WTC11 (cell line): ENCODE data around the gene DIO3. TPM values are rescaled to one million over a fixed set of nuclear protein-coding genes. Genes with fewer than 3 reads are reported as not detected.

Experiments used
- ATAC-seq: fragments of 200-7000 bp; cut with Tn5 transposase; 2 replicates; pipeline ENCODE4 v1.10.0; 2021; ENCODE audit warnings: mild to moderate bottlenecking, moderate library complexity
- CTCF ChIA-PET: fragments of 300-600 bp; sonication (Branson Sonifier 250); formaldehyde crosslinking; loops from one replicate; lab custom pipeline; 2021; ENCODE audit warnings: antibody characterized with exemption; lab: Charles Lee
- POLR2A ChIA-PET: fragments of 350-600 bp; sonication (Branson Sonifier 250); formaldehyde crosslinking; loops from one replicate; lab custom pipeline; 2021; ENCODE audit warnings: antibody characterized with exemption; lab: Charles Lee
- DNase-seq: peaks from one replicate; pipeline ENCODE4 v3.0.0; 2021; ENCODE audit warnings: low spot score
- H3K27ac Mint-ChIP-seq: 2 replicates; pipeline ENCODE4 v1.8.0; 2021; ENCODE audit warnings: mixed read lengths
- H3K27me3 Mint-ChIP-seq: 2 replicates; pipeline ENCODE4 v1.8.0; 2021; ENCODE audit warnings: low read depth, mild to moderate bottlenecking, moderate library complexity, mixed read lengths
- H3K36me3 Mint-ChIP-seq: 2 replicates; pipeline ENCODE4 v1.8.0; 2021; ENCODE audit warnings: mixed read lengths
- H3K4me1 Mint-ChIP-seq: 2 replicates; pipeline ENCODE4 v1.8.0; 2022; ENCODE audit warnings: mixed read lengths
- H3K4me3 Mint-ChIP-seq: 2 replicates; pipeline ENCODE4 v1.8.0; 2021; ENCODE audit warnings: mild to moderate bottlenecking, moderate library complexity, mixed read lengths
- H3K9me3 Mint-ChIP-seq: 2 replicates; pipeline ENCODE4 v1.8.0; 2021; ENCODE audit warnings: mixed read lengths
- AR ChIP-seq: fragments of 250-450 bp; sonication (Bioruptor Pico); IDR thresholded peaks from 2 replicates; pipeline ENCODE4 v1.9.0; 2021; ENCODE audit warnings: mild to moderate bottlenecking
- CREM ChIP-seq: sonication (generic); formaldehyde crosslinking; IDR thresholded peaks from 2 replicates; pipeline ENCODE4 v1.8.1; 2022; ENCODE audit warnings: mild to moderate bottlenecking, missing genetic modification reagents, moderate library complexity
- EMX1 ChIP-seq: fragments of 250-450 bp; sonication (Bioruptor Pico); IDR thresholded peaks from 2 replicates; pipeline ENCODE4 v1.8.0; 2021; ENCODE audit warnings: mild to moderate bottlenecking
- IRF1 ChIP-seq: sonication (generic); formaldehyde crosslinking; IDR thresholded peaks from 2 replicates; pipeline ENCODE4 v1.8.0; 2023; ENCODE audit warnings: missing genetic modification reagents
- IRF2 ChIP-seq: sonication (generic); formaldehyde crosslinking; IDR thresholded peaks from 2 replicates; pipeline ENCODE4 v1.8.0; 2022; ENCODE audit warnings: low read depth, missing genetic modification reagents, borderline replicate concordance
- NFATC4 ChIP-seq: fragments of 250-450 bp; sonication (Bioruptor Pico); IDR thresholded peaks from 2 replicates; pipeline ENCODE4 v1.9.0; 2021; ENCODE audit warnings: mild to moderate bottlenecking
- NFE2L1 ChIP-seq: sonication (generic); formaldehyde crosslinking; IDR thresholded peaks from 2 replicates; pipeline ENCODE4 v1.8.1; 2023; ENCODE audit warnings: missing genetic modification reagents
- OVOL2 ChIP-seq: fragments of 250-450 bp; sonication (Bioruptor Pico); IDR thresholded peaks from 2 replicates; pipeline ENCODE4 v1.9.0; 2021; ENCODE audit warnings: mild to moderate bottlenecking, borderline replicate concordance
- RELA ChIP-seq: sonication (generic); formaldehyde crosslinking; IDR thresholded peaks from 2 replicates; pipeline ENCODE4 v1.8.1; 2022; ENCODE audit warnings: missing genetic modification reagents, mild to moderate bottlenecking, borderline replicate concordance
- SMAD4 ChIP-seq: sonication (generic); formaldehyde crosslinking; IDR thresholded peaks from 2 replicates; pipeline ENCODE4 v1.8.0; 2022; ENCODE audit warnings: mild to moderate bottlenecking, missing genetic modification reagents
- TP53 ChIP-seq: sonication (generic); formaldehyde crosslinking; IDR thresholded peaks from 2 replicates; pipeline ENCODE4 v1.8.1; 2023; ENCODE audit warnings: mild to moderate bottlenecking, missing genetic modification reagents
- USF2 ChIP-seq: sonication (generic); formaldehyde crosslinking; IDR thresholded peaks from 2 replicates; pipeline ENCODE4 v1.8.1; 2023; ENCODE audit warnings: mild to moderate bottlenecking, missing genetic modification reagents, moderate library complexity
- ZBTB43 ChIP-seq: sonication (generic); formaldehyde crosslinking; IDR thresholded peaks from 2 replicates; pipeline ENCODE4 v1.8.1; 2023; ENCODE audit warnings: mild to moderate bottlenecking, missing genetic modification reagents
- ZMAT4 ChIP-seq: fragments of 250-450 bp; sonication (Bioruptor Pico); IDR thresholded peaks from 2 replicates; pipeline ENCODE4 v1.9.0; 2021; ENCODE audit warnings: mild to moderate bottlenecking
- ZNF423 ChIP-seq: fragments of 250-450 bp; sonication (Bioruptor Pico); IDR thresholded peaks from 2 replicates; pipeline ENCODE4 v2.1.2; 2022; ENCODE audit warnings: mild to moderate bottlenecking, moderate library complexity
- ZNF425 ChIP-seq: fragments of 250-450 bp; sonication (Bioruptor Pico); conservative IDR thresholded peaks from 2 replicates; pipeline ENCODE4 v1.9.0; 2021; ENCODE audit warnings: mild to moderate bottlenecking
- ZNF512 ChIP-seq: sonication (generic); formaldehyde crosslinking; IDR thresholded peaks from 2 replicates; pipeline ENCODE4 v1.8.1; 2022; ENCODE audit warnings: missing genetic modification reagents, borderline replicate concordance
- ZNF671 ChIP-seq: fragments of 250-450 bp; sonication (Bioruptor Pico); IDR thresholded peaks from 2 replicates; pipeline ENCODE4 v1.8.0; 2021; ENCODE audit warnings: mild to moderate bottlenecking
- ZSCAN18 ChIP-seq: fragments of 250-450 bp; sonication (Bioruptor Pico); IDR thresholded peaks from 2 replicates; pipeline ENCODE4 v2.1.2; 2022; ENCODE audit warnings: mild to moderate bottlenecking, moderate library complexity
- total RNA-seq: library from RNA; stranded (reverse); gene quantifications from 3 replicates; pipeline ENCODE4 v1.2.3, GENCODE V29; 2021

The DIO3 gene
- total RNA-seq, 1 experiment from 2014 or later = 0.52 TPM

GRCh38 chr14:101556131-101556530 is 5.2 kb upstream of the DIO3 start:
- CTCF ChIA-PET = no interaction called here
- peaks cover 55% of the 10 kb centered on the region for H3K27me3 Mint-ChIP-seq

GRCh38 chr14:101556566-101557320 is 4.6 kb upstream of the DIO3 start:
- no peak for ATAC-seq
- Mint-ChIP-seq H3K27me3 (peaks cover 61% of the 10 kb centered on the region), H3K27ac (no peak overlapping the region), H3K9me3 (peaks cover 2% of the 10 kb centered on the region; the same call in 1 of the 2 replicates), H3K4me1 (no peaks in the 10 kb centered on the region), H3K4me3 (no peak overlapping the region), H3K36me3 (peaks cover 3% of the 10 kb centered on the region; the same call in 1 of the 2 replicates)
- TF ChIP-seq TP53 (no peak), ZNF512 (CRISPR knock-in tag) (no peak), NFE2L1 (CRISPR knock-in tag) (no peak), SMAD4 (no peak), IRF2 (CRISPR knock-in tag) (no peak), OVOL2 (CRISPR knock-in tag) (no peak), ZNF671 (CRISPR knock-in tag) (no peak), IRF1 (CRISPR knock-in tag) (no peak), USF2 (CRISPR knock-in tag) (no peak), RELA (CRISPR knock-in tag) (no peak), ZMAT4 (CRISPR knock-in tag) (no peak), ZNF425 (CRISPR knock-in tag) (no peak), ZSCAN18 (CRISPR knock-in tag) (no peak), AR (no peak), CREM (CRISPR knock-in tag) (no peak), ZNF423 (CRISPR knock-in tag) (no peak), EMX1 (CRISPR knock-in tag) (no peak), ZBTB43 (CRISPR knock-in tag) (no peak)
- DNase-seq = no peak
- POLR2A ChIA-PET = no interaction called here
- CTCF ChIA-PET = no interaction called here

More at GRCh38 chr14:101556131-101556530, 5.2 kb upstream of the DIO3 start:
- TF ChIP-seq NFATC4 (CRISPR knock-in tag) = no peak
- TF ChIP-seq, all 79 proteins: peak for 0
- ATAC-seq = no peak
- Mint-ChIP-seq H3K9me3 (no peaks in the 10 kb centered on the region), H3K4me3 (no peak overlapping the region), H3K36me3 (no peaks in the 10 kb centered on the region), H3K27ac (no peak overlapping the region), H3K4me1 (no peaks in the 10 kb centered on the region)
- POLR2A ChIA-PET = no interaction called here
- DNase-seq = no peak
